Stimulated activated CD8-positive, alpha-beta memory T cell treated with anti-CD3 and anti-CD28 coated beads, Interleukin-15, amount 100 ng/mL, for 1 hour (primary cell): Measurements from ENCODE around the gene CCDC85C.
A peak's percentile ranks its signal among the peaks of the same experiment; 100 is the strongest.

ENCODE experiments used
- DNase-seq: peaks from one replicate; pipeline ENCODE4 v3.0.0-alpha.2; 2020; ENCODE audit warnings: low read depth

Gene CCDC85C

GRCh38 chr14:99522025-99522401 lies 82.0 kb downstream of the CCDC85C start:
- DNase-seq: no peak

- no peak for DNase-seq
Observed at GRCh38 chr14:99521176-99522024, 82.6 kb downstream of the CCDC85C start.

GRCh38 chr14:99520571-99521081 lies 83.4 kb downstream of the CCDC85C start:
- DNase-seq: no peak

- no peak for DNase-seq
Observed at GRCh38 chr14:99519931-99520421, 84.0 kb downstream of the CCDC85C start.

- no peak for DNase-seq
Observed at GRCh38 chr14:99519347-99519881, 84.6 kb downstream of the CCDC85C start.

- peak; percentile 70 for DNase-seq
Observed at GRCh38 chr14:99518441-99519346, 85.3 kb downstream of the CCDC85C start.

GRCh38 chr14:99517643-99518381 lies 86.2 kb downstream of the CCDC85C start:
- no peak for DNase-seq

GRCh38 chr14:99516871-99517642 lies 87.0 kb downstream of the CCDC85C start:
- no peak for DNase-seq

GRCh38 chr14:99516156-99516870 lies 87.7 kb downstream of the CCDC85C start:
- no peak for DNase-seq

- no peak for DNase-seq
Observed at GRCh38 chr14:99515301-99516155, 88.5 kb downstream of the CCDC85C start.

- no peak for DNase-seq
Observed at GRCh38 chr14:99514552-99515300, 89.3 kb downstream of the CCDC85C start.

GRCh38 chr14:99513946-99514551 lies 90.0 kb downstream of the CCDC85C start:
- DNase-seq: no peak

GRCh38 chr14:99513183-99513694 lies 90.8 kb downstream of the CCDC85C start:
- no peak for DNase-seq

GRCh38 chr14:99512571-99513182 lies 91.3 kb downstream of the CCDC85C start:
- no peak for DNase-seq

GRCh38 chr14:99512110-99512449 lies 91.9 kb downstream of the CCDC85C start:
- no peak for DNase-seq

- DNase-seq: no peak
Observed at GRCh38 chr14:99511421-99512109, 92.4 kb downstream of the CCDC85C start.
